HL-60 (cell line): ENCODE measurements around the gene CEP76.

Experiments
- GABPA ChIP-seq: IDR thresholded peaks from 2 replicates; pipeline ENCODE4 v1.6.1; 2012; ENCODE audit warnings: low read depth
- POLR2AphosphoS5 ChIP-seq: IDR thresholded peaks from 2 replicates; pipeline ENCODE4 v1.6.1; 2012; ENCODE audit warnings: low read depth
- REST ChIP-seq: IDR thresholded peaks from 2 replicates; pipeline ENCODE4 v1.6.1; 2012; ENCODE audit warnings: low read depth; ENCODE audit not compliant: insufficient replicate concordance
- TF ChIP-seq, protein P1 (sequence below): IDR thresholded peaks from one replicate; pipeline ENCODE4 v1.5.1; 2011; ENCODE audit warnings: low read length, control low read depth, inconsistent platforms; ENCODE audit not compliant: insufficient read depth

DNA sequence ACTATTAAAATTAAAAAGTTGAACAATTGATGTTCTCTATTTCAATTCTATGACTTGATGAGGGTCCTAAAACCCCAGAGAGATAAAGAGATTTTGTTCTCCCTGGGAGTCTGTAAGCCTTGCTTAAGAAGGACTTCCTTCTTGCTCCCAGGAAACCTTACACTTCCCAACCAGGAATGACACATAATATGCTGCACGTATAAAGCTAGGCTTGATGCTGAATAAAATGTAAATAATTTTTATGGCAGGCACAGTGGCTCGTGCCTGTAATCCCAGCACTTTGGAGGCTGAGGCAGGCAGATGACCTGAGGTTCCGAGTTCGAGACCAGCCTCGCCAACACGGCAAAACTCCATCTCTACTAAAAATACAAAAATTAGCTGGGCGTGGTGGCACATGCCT, 72.4 kb downstream of the CEP76 start:
- TF ChIP-seq REST (no peak), GABPA (no peak), POLR2AphosphoS5 (no peak)
- TF ChIP-seq, protein P1, sequence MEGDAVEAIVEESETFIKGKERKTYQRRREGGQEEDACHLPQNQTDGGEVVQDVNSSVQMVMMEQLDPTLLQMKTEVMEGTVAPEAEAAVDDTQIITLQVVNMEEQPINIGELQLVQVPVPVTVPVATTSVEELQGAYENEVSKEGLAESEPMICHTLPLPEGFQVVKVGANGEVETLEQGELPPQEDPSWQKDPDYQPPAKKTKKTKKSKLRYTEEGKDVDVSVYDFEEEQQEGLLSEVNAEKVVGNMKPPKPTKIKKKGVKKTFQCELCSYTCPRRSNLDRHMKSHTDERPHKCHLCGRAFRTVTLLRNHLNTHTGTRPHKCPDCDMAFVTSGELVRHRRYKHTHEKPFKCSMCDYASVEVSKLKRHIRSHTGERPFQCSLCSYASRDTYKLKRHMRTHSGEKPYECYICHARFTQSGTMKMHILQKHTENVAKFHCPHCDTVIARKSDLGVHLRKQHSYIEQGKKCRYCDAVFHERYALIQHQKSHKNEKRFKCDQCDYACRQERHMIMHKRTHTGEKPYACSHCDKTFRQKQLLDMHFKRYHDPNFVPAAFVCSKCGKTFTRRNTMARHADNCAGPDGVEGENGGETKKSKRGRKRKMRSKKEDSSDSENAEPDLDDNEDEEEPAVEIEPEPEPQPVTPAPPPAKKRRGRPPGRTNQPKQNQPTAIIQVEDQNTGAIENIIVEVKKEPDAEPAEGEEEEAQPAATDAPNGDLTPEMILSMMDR, result no peak
